ENCODE results near the gene CDC23. TPM values are rescaled to one million over a fixed set of nuclear protein-coding genes. Genes with fewer than 3 reads are reported as not detected.

Gene CDC23
- total RNA-seq, 2 donors from 2014 or later, result 40.9 to 45.7 TPM

DNA sequence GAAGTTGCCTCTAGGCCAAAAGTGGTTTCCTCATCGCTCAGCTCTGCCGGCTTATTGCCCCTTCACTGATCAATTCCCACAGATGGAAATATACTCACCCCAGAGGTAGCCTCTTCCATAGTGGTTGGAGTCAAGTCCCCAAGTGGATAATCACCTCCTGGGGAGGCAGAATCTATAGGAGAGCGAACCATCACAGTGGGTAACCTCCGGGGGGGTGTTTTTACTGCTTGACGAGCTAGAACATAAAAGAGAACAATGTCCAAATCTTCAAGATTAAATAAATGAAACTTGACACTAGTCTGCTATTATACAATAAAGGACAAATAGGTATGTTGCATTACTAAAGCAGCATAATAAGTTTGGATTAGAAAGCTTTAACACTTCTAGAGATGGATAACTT is 44.0 kb downstream of the CDC23 start:
- H3K9ac ChIP-seq (ENCODE audit: extremely low read depth, low read length, poor library complexity, severe bottlenecking), result no peak overlapping the region
- H3K36me3 ChIP-seq (ENCODE audit: control insufficient read depth, insufficient read depth, low read length), result peaks cover 99% of the 10 kb centered on the region
- DNase-seq, result no peak
- Mint-ChIP-seq H3K4me1 (no peaks in the 10 kb centered on the region), H3K9me3 (no peaks in the 10 kb centered on the region), H3K27ac (no peak overlapping the region), H3K27me3 (ENCODE audit: insufficient read depth) (no peaks in the 10 kb centered on the region), H3K36me3 (ENCODE audit: low read depth) (peaks cover 86% of the 10 kb centered on the region), H3K4me3 (no peak overlapping the region)
- H3K4me3 ChIP-seq (ENCODE audit: low read length), result no peak overlapping the region
- no peak overlapping the region for H3K27ac ChIP-seq (ENCODE audit: low read depth, low read length)
- H3K27me3 ChIP-seq (ENCODE audit: control insufficient read depth, insufficient read depth, low read length, poor library complexity, severe bottlenecking), result no peaks in the 10 kb centered on the region
- H3K9me3 ChIP-seq (ENCODE audit: control insufficient read depth, low read length), result no peaks in the 10 kb centered on the region
- H3K4me1 ChIP-seq (ENCODE audit: control insufficient read depth, insufficient read depth, low read length), result no peaks in the 10 kb centered on the region
- TF ChIP-seq, protein P1, sequence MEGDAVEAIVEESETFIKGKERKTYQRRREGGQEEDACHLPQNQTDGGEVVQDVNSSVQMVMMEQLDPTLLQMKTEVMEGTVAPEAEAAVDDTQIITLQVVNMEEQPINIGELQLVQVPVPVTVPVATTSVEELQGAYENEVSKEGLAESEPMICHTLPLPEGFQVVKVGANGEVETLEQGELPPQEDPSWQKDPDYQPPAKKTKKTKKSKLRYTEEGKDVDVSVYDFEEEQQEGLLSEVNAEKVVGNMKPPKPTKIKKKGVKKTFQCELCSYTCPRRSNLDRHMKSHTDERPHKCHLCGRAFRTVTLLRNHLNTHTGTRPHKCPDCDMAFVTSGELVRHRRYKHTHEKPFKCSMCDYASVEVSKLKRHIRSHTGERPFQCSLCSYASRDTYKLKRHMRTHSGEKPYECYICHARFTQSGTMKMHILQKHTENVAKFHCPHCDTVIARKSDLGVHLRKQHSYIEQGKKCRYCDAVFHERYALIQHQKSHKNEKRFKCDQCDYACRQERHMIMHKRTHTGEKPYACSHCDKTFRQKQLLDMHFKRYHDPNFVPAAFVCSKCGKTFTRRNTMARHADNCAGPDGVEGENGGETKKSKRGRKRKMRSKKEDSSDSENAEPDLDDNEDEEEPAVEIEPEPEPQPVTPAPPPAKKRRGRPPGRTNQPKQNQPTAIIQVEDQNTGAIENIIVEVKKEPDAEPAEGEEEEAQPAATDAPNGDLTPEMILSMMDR (conservative IDR thresholded peaks at IDR 0.05), result no peak
- 96 to 100% methylated on average over 2 to 5 of the region's 5 CpGs for WGBS, 2 experiments (ENCODE audit: insufficient coverage in 1 of 2, insufficient read length in 1 of 2)

DNA sequence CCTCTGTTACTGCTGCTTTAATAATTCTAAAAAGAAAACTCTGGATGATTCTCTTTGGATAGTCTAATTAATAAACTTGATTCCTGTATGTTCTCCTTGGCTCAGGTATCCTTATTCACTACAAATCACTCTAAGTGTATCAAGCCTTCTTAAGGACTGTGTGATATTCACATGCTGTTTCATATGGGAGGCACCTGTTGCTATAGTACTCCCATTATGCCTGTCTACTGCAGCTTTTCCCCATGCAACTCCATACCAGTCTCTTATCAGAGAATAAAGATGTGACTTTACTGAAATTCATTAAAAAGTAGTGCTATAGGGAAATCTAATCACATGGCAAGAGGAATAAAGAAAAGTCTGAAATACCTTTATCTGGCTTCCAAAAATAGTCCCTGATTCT is 49.4 kb downstream of the CDC23 start:
- DNase-seq, result no peak
- no peaks in the 10 kb centered on the region for H3K9me3 Mint-ChIP-seq
- no peaks in the 10 kb centered on the region for H3K4me1 ChIP-seq (ENCODE audit: control insufficient read depth, insufficient read depth, low read length)
- no peaks in the 10 kb centered on the region for H3K4me1 Mint-ChIP-seq
- no peak overlapping the region for H3K27ac ChIP-seq (ENCODE audit: low read depth, low read length)
- H3K27me3 Mint-ChIP-seq (ENCODE audit: insufficient read depth), result no peaks in the 10 kb centered on the region
- H3K36me3 Mint-ChIP-seq (ENCODE audit: low read depth), result peaks cover 91% of the 10 kb centered on the region
- TF ChIP-seq, protein P1 (conservative IDR thresholded peaks at IDR 0.05), result no peak
- no peaks in the 10 kb centered on the region for H3K27me3 ChIP-seq (ENCODE audit: control insufficient read depth, insufficient read depth, low read length, poor library complexity, severe bottlenecking)
- no peak overlapping the region for H3K27ac Mint-ChIP-seq
- H3K9me3 ChIP-seq (ENCODE audit: control insufficient read depth, low read length), result no peaks in the 10 kb centered on the region
- H3K4me3 Mint-ChIP-seq, result no peak overlapping the region
- peaks cover 97% of the 10 kb centered on the region for H3K36me3 ChIP-seq (ENCODE audit: control insufficient read depth, insufficient read depth, low read length)
- H3K9ac ChIP-seq (ENCODE audit: extremely low read depth, low read length, poor library complexity, severe bottlenecking), result no peak overlapping the region
- no peak overlapping the region for H3K4me3 ChIP-seq (ENCODE audit: low read length)

DNA sequence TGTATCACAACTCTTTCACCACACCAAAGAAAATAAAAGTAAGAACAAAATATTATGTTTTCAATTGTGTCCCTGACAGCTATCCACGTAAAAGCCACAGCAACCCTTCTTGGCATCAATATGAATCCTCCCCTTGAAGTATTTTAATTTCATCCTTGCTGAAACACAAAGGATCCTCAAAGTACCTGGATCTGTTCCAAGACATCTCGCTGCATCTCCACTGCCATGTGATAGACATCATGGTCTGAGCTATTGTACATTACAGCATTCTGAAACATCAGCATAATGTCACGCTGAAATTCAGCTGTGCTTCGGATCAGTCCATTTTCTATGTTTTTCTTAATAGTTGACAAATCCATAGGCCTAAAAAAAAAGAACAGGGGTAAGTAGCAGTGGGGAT is 52.4 kb downstream of the CDC23 start:
- DNase-seq, result no peak
- no peaks in the 10 kb centered on the region for H3K9me3 Mint-ChIP-seq
- no peaks in the 10 kb centered on the region for H3K4me1 ChIP-seq (ENCODE audit: control insufficient read depth, insufficient read depth, low read length)
- no peak overlapping the region for H3K27ac ChIP-seq (ENCODE audit: low read depth, low read length)
- H3K27me3 Mint-ChIP-seq (ENCODE audit: insufficient read depth), result no peaks in the 10 kb centered on the region
- H3K36me3 ChIP-seq (ENCODE audit: control insufficient read depth, insufficient read depth, low read length), result peaks cover 88% of the 10 kb centered on the region
- no peak overlapping the region for H3K4me3 Mint-ChIP-seq
- WGBS, 2 experiments (ENCODE audit: insufficient coverage in 1 of 2, insufficient read length in 1 of 2), result 92 to 96% methylated on average over 1 to 4 of the region's 4 CpGs
- H3K9ac ChIP-seq (ENCODE audit: extremely low read depth, low read length, poor library complexity, severe bottlenecking), result no peak overlapping the region
- no peak overlapping the region for H3K4me3 ChIP-seq (ENCODE audit: low read length)
- TF ChIP-seq, protein P1 (conservative IDR thresholded peaks at IDR 0.05), result no peak
- no peak overlapping the region for H3K27ac Mint-ChIP-seq
- no peaks in the 10 kb centered on the region for H3K9me3 ChIP-seq (ENCODE audit: control insufficient read depth, low read length)
- H3K36me3 Mint-ChIP-seq (ENCODE audit: low read depth), result peaks cover 89% of the 10 kb centered on the region
- H3K27me3 ChIP-seq (ENCODE audit: control insufficient read depth, insufficient read depth, low read length, poor library complexity, severe bottlenecking), result no peaks in the 10 kb centered on the region
- no peaks in the 10 kb centered on the region for H3K4me1 Mint-ChIP-seq
